Stimulated activated CD8-positive, alpha-beta memory T cell treated with anti-CD3 and anti-CD28 coated beads, Interleukin-12 subunit alpha, Interleukin-12 subunit beta, amount 100 ng/mL, for 1 hour (primary cell): Measurements from ENCODE around the gene OR6N1.

Experiments used
- DNase-seq: peaks from one replicate; pipeline ENCODE4 v3.0.0-alpha.2; 2020; ENCODE audit warnings: low read depth

Gene OR6N1

GRCh38 chr1:158752155-158752712, 19.8 kb downstream of the OR6N1 start:
- no peak for DNase-seq

DNA sequence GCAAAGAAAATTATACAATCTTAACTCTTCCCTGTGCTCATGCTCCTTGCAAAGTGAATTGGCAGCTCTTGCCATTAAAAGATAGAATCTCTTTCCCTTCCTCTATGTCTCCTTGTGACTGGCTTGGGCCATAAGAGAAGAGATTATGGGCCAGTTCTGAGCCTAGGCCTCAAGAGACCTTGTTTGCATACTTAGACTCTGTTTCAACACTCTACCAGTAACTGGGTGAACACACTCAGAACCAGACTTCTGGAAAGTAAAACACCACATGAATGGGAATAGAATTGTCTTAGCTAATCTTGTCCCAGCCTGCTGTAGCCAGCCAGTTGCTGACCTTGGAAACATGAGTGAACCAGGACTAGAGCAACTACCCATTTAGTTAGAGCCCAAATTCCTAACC, 36.1 kb downstream of the OR6N1 start:
- no peak for DNase-seq

GRCh38 chr1:158732524-158732923, 39.5 kb downstream of the OR6N1 start:
- DNase-seq: no peak

DNA sequence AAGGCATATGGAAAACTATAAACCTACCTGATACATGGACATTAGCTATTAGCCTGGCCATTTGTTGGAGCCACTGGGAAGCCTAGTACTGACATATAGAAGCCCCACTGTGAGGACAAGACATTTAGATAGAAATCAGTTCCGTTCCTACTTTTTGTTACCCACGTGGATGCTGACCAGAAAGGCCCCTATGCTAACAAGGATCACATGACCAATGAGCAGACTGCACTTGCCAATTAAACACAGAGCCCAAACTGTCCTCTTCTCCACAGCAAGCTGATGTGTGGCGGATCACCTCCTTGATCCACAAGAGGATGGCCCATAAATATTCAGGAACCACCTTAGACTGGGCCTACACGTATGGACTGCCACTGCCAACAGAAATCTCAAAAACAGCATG, 40.3 kb downstream of the OR6N1 start:
- no peak for DNase-seq

DNA sequence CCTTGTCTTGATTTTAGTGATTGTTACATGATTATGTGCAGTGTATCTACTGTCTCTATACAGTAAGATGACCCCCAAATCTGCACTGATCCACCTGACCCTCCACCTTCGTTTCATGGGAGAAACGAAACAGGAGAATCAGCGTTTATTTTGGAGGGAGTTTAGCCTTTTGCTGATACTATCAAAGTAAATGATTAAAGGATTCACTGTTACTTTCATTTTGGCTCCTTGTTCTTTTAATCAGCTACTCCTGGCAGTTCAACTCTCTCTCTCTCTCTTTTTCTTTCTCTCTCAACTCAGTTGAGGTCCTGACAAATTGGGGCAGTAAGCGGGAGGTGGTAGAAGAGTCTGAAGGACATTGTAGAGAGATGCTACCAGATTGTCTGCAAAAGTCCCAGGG, 41.5 kb downstream of the OR6N1 start:
- DNase-seq: no peak

- DNase-seq: no peak
These were observed 43.3 kb downstream of the OR6N1 start for GRCh38 chr1:158728510-158729225.

DNA sequence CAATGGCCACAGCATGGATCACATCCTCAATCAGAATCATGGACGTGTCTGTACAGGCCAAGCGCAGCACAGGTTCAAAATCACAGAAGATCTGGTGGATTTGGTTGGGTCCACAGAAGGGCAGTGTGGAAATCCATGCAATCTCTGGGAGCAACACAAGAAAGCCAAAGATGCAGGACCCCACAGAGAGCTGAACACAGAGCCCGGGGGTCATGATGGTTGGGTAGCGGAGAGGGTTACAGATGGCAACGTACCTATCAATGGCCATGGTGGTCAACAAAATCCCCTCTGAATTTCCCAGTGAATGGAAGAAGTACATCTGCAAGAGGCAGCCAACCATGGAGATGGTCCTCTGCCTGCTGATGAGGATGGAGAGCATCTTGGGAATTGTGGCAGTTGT, 47.6 kb downstream of the OR6N1 start:
- no peak for DNase-seq

- DNase-seq: no peak
These were observed 51.4 kb downstream of the OR6N1 start, which contains the start of gene OR6K3 for GRCh38 chr1:158720620-158721019. Gene OR6K3, minus strand, starts transcription at chr1:158720720. Its CDS starts 2,605 bp downstream, at chr1:158718115.

- no peak for DNase-seq
These were observed 52.3 kb downstream of the OR6N1 start for GRCh38 chr1:158719664-158720063.

DNA sequence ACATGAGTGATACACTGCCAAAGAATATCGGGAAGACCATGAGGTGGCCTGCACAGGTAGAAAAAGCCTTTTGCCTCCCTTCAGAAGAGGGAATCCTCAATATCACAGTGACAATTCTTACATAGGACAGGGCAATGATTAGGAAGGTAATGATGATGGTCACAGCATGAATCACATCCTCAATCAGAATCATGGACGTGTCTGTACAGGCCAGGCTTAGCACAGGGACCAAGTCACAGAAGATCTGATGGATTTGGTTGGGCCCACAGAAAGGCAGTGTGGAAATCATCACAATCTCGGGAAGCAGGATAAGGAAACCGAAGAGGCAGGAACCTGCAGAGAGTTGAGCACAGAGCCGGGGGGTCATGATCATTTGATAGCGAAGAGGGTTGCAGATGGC, 54.7 kb downstream of the OR6N1 start:
- DNase-seq: no peak

DNA sequence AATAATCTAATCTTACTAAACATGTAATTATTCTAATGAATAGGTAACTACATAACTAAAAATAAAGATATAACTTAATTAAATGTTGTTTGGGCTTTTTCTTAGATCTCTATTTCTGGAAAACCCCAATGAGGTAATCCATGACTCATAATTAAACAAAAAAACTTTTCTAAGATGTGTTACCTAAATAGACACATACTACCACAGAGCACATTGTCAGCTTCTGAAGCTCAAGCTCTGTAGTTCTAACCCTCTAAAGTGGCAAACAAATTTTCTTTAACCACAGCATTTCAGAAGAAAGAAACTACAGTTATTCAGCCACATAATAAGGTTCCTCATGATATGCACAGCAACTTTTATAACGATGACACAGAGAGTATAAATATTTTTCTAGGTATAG, 55.7 kb downstream of the OR6N1 start:
- DNase-seq: no peak

GRCh38 chr1:158714754-158715153, 57.2 kb downstream of the OR6N1 start:
- DNase-seq: no peak
